T-helper 17 cell (primary cell): ENCODE results near the gene AGMAT. TPM values are rescaled to one million over a fixed set of nuclear protein-coding genes. Genes with fewer than 3 reads are reported as not detected.

Experiments used
- ATAC-seq: fragments of 150-1000 bp; cut with Tn5 transposase; 2 replicates; pipeline ENCODE4 v1.10.0; 2021; ENCODE audit warnings: mild to moderate bottlenecking, moderate library complexity
- DNase-seq, 3 donors: peaks; one replicate each; pipeline versions ENCODE4 v3.0.0 to v3.0.0-alpha.2; 2020 to 2021
- H3K9me3 ChIP-seq: one replicate; pipeline ENCODE4 v1.7.0; 2013; ENCODE audit warnings: low read length, mild to moderate bottlenecking; ENCODE audit not compliant: control insufficient read depth, poor library complexity, severe bottlenecking
- H3K27ac Mint-ChIP-seq: one replicate; pipeline ENCODE4 v1.8.0; 2022; ENCODE audit warnings: mild to moderate bottlenecking, moderate library complexity, mixed read lengths
- H3K27me3 Mint-ChIP-seq: one replicate; pipeline ENCODE4 v1.8.0; 2022; ENCODE audit warnings: mixed read lengths
- H3K36me3 Mint-ChIP-seq: one replicate; pipeline ENCODE4 v1.8.0; 2022; ENCODE audit warnings: low read depth, mixed read lengths
- H3K4me1 Mint-ChIP-seq: one replicate; pipeline ENCODE4 v1.8.0; 2022; ENCODE audit warnings: mild to moderate bottlenecking, mixed read lengths
- H3K4me3 Mint-ChIP-seq: one replicate; pipeline ENCODE4 v1.8.0; 2022; ENCODE audit warnings: mild to moderate bottlenecking, moderate library complexity, mixed read lengths
- total RNA-seq, 4 donors: library from RNA in 2 of 4; stranded (reverse) in 2 of 4; gene quantifications; one replicate each; pipeline ENCODE4 v1.2.3 and lab custom pipeline; 2022 to 2026

The AGMAT gene
- total RNA-seq, 2 donors from 2014 or later = 5.7 to 6.8 TPM

- no peak for ATAC-seq
- H3K9me3 ChIP-seq = no peaks in the 10 kb centered on the region
- Mint-ChIP-seq H3K36me3 (no peaks in the 10 kb centered on the region), H3K27me3 (peaks cover 15% of the 10 kb centered on the region), H3K27ac (no peak overlapping the region), H3K4me1 (peaks cover 2% of the 10 kb centered on the region), H3K4me3 (no peak overlapping the region)
- no peak for DNase-seq
These were observed 13.6 kb upstream of the AGMAT start for GRCh38 chr1:15598436-15598835.

- H3K4me3 Mint-ChIP-seq = no peak overlapping the region
- no peak overlapping the region for H3K27ac Mint-ChIP-seq
- ATAC-seq (no peak), DNase-seq (no peak)
- H3K36me3 Mint-ChIP-seq = no peaks in the 10 kb centered on the region
- H3K9me3 ChIP-seq = no peaks in the 10 kb centered on the region
- H3K27me3 Mint-ChIP-seq = peaks cover 15% of the 10 kb centered on the region
- H3K4me1 Mint-ChIP-seq = no peaks in the 10 kb centered on the region
These were observed 11.2 kb upstream of the AGMAT start for GRCh38 chr1:15595809-15596617.

DNA sequence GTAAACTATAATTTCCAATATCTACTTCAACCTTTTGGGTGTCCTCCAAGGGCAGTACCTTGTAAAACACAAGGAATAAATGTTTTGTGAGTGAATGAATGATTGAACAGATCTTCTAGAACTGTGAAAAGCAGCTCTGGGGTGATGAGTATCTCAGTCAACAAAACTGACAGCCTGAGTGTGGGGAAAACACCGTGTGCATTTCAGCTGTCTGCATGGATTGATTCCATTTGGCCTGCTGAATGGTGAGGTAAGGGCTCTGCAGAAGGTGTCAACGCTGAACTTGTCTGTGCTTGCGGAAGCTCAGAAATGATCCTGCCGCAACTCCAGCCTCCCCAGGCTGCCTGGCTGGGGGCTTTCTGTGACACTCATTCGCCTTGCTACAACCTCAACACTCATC is 7.4 kb upstream of the AGMAT start:
- ATAC-seq = no peak
- no peaks in the 10 kb centered on the region for H3K9me3 ChIP-seq
- H3K4me1 Mint-ChIP-seq = peaks cover 2% of the 10 kb centered on the region
- H3K27ac Mint-ChIP-seq = peak overlapping the region; percentile 8
- no peaks in the 10 kb centered on the region for H3K36me3 Mint-ChIP-seq
- H3K4me3 Mint-ChIP-seq = no peak overlapping the region
- no peak for DNase-seq
- peaks cover 6% of the 10 kb centered on the region for H3K27me3 Mint-ChIP-seq

DNA sequence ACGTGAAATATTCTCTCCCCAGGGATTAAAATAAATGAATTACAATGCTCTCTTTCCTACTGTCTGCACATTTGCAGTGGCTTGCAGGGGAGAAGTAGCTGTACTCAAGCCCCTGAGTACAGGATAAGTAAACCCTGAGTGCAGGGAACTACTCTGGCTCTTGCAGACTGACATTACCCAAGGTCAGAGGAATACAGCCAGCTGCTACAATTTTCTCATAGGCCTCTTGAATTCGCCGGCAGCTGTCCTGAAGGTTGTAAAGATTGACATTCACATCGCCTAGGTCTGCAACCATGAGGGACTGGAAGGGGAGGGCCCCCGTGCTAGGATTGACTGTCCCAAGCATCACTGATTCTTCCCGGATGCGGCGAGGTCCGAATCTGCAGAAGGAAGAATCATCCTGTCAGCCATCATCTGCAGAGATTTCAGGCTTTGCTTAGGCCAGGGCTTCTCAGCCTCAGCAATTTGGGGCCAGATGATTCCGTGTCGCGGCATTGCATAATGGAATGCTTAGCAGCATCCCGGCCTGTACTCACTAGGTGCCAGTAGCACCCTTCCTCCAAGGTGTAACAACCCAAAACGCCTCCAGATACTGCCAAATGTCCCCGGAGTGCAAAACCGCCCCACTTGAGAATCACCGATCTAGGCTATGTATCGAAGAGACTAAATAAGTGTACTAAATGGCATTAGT is 1.7 kb downstream of the AGMAT start:
- Mint-ChIP-seq H3K4me1 (peaks cover 30% of the 10 kb centered on the region), H3K27me3 (no peaks in the 10 kb centered on the region), H3K36me3 (peaks cover 3% of the 10 kb centered on the region), H3K27ac (peak overlapping the region; percentile 16), H3K4me3 (no peak overlapping the region)
- H3K9me3 ChIP-seq = no peaks in the 10 kb centered on the region
- DNase-seq (no peak), ATAC-seq (no peak)

- ATAC-seq (peak; percentile 18), DNase-seq (no peak)
- Mint-ChIP-seq H3K27ac (peak overlapping the region; percentile 91), H3K4me1 (peaks cover 31% of the 10 kb centered on the region), H3K4me3 (peak overlapping the region; percentile 39), H3K27me3 (no peaks in the 10 kb centered on the region), H3K36me3 (peaks cover 2% of the 10 kb centered on the region)
- no peaks in the 10 kb centered on the region for H3K9me3 ChIP-seq
These were observed 5.2 kb downstream of the AGMAT start for GRCh38 chr1:15579683-15580047.

DNA sequence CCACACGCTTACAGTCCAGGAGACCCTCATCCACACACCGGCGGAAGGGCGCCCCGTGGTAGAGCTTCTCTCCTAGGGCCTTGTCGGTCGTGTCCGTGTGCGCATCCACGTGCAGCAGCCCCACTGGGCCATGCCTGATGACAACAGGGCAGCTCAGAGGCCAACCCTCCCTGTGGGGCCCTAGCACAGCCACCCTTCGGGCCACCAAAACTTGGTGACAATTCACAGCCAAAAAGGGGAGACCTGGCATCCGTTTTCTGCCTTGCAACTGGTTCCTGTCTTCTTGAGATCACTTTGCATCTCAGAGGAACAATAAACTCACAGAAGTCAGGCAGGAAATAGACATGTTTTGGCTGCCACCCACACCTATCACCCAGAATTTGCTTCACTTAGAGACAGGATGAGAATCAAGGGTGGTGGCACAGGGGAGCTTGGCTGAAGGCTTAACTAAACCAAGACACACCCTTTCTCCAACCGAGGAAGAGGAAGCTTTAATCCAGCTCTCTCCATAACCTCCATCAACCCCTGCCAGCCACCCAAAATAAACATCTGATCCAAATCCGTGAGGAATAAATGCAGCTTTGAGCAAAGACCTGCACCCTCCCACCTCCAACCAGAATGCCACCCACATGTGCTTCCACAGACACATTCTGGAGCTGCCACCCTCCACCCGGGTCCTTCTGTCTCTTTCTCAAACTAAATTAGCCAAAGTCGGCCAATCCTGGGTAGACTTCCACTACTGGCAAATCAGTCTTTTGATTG is 5.7 kb downstream of the AGMAT start:
- H3K4me1 Mint-ChIP-seq = peaks cover 31% of the 10 kb centered on the region

GRCh38 chr1:15577691-15578090 is 7.2 kb downstream of the AGMAT start:
- ATAC-seq (no peak), DNase-seq (no peak)
- Mint-ChIP-seq H3K27ac (peak overlapping the region; percentile 91), H3K36me3 (peaks cover 2% of the 10 kb centered on the region), H3K4me1 (peaks cover 27% of the 10 kb centered on the region), H3K27me3 (no peaks in the 10 kb centered on the region), H3K4me3 (peak overlapping the region; percentile 33)
- no peaks in the 10 kb centered on the region for H3K9me3 ChIP-seq

More for the DNA sequence above, 5.7 kb downstream of the AGMAT start:
- H3K27ac Mint-ChIP-seq = peak overlapping the region; percentile 91
- H3K27me3 Mint-ChIP-seq = no peaks in the 10 kb centered on the region
- no peaks in the 10 kb centered on the region for H3K9me3 ChIP-seq
- ATAC-seq (peak; percentile 82), DNase-seq (no peak)
- peak overlapping the region; percentile 73 for H3K4me3 Mint-ChIP-seq
- peaks cover 2% of the 10 kb centered on the region for H3K36me3 Mint-ChIP-seq

GRCh38 chr1:15575549-15576150 is 9.2 kb downstream of the AGMAT start:
- ATAC-seq (no peak), DNase-seq (no peak)
- no peak overlapping the region for H3K4me3 Mint-ChIP-seq
- peaks cover 27% of the 10 kb centered on the region for H3K4me1 Mint-ChIP-seq
- H3K9me3 ChIP-seq = no peaks in the 10 kb centered on the region
- H3K27me3 Mint-ChIP-seq = no peaks in the 10 kb centered on the region
- H3K27ac Mint-ChIP-seq = no peak overlapping the region
- H3K36me3 Mint-ChIP-seq = peaks cover 2% of the 10 kb centered on the region

DNA sequence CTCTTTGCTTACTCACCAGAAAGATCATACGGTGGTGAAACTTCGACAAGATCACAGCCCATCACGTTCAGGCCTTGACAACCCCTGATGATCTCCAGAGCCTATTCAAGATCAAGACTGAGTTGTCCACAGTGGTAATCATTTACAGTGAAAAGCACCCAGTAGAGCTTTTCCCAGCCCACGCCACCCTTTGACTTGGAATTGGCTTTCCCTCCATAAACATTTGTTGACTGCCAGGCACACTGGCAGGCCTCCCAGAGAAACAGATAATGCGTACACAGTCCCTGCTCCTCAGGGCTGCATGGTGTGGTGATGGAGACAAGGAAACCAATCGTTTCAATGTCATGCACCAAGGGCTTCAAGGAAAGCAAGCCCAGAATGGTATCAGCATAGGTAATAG is 10.1 kb downstream of the AGMAT start:
- H3K36me3 Mint-ChIP-seq = peaks cover 2% of the 10 kb centered on the region
- H3K4me3 Mint-ChIP-seq = no peak overlapping the region
- H3K4me1 Mint-ChIP-seq = peaks cover 22% of the 10 kb centered on the region
- no peaks in the 10 kb centered on the region for H3K27me3 Mint-ChIP-seq
- ATAC-seq (no peak), DNase-seq (no peak)
- H3K27ac Mint-ChIP-seq = no peak overlapping the region
- no peaks in the 10 kb centered on the region for H3K9me3 ChIP-seq

DNA sequence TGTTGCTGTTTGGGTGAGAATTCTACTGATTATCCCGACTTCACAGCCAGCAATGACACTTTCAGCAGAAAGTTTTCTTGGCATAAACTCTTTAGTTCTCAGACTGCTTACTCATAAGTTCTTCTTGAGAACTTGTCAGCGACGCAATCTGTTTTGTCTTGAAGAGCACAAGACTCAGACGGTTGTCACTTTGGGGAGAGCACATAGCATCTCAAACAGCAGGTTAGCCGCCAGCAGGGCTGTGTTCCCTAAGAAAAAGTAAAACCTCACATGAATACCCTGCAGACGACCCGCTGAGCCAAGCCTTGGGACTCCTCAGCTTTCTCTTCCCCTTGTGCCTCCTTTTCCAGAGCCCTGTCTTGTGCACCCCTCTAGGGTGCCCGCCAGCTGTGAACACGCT is 11.4 kb downstream of the AGMAT start:
- Mint-ChIP-seq H3K27ac (no peak overlapping the region), H3K4me1 (peaks cover 9% of the 10 kb centered on the region), H3K36me3 (peaks cover 2% of the 10 kb centered on the region), H3K4me3 (no peak overlapping the region), H3K27me3 (no peaks in the 10 kb centered on the region)
- no peaks in the 10 kb centered on the region for H3K9me3 ChIP-seq
- DNase-seq (no peak), ATAC-seq (no peak)

- H3K4me3 Mint-ChIP-seq = no peak overlapping the region
- ATAC-seq = no peak
- no peaks in the 10 kb centered on the region for H3K27me3 Mint-ChIP-seq
- no peaks in the 10 kb centered on the region for H3K4me1 Mint-ChIP-seq
- no peaks in the 10 kb centered on the region for H3K9me3 ChIP-seq
- DNase-seq = no peak
- H3K27ac Mint-ChIP-seq = no peak overlapping the region
- peaks cover 2% of the 10 kb centered on the region for H3K36me3 Mint-ChIP-seq
These were observed 13.6 kb downstream of the AGMAT start for GRCh38 chr1:15571266-15571665.

DNA sequence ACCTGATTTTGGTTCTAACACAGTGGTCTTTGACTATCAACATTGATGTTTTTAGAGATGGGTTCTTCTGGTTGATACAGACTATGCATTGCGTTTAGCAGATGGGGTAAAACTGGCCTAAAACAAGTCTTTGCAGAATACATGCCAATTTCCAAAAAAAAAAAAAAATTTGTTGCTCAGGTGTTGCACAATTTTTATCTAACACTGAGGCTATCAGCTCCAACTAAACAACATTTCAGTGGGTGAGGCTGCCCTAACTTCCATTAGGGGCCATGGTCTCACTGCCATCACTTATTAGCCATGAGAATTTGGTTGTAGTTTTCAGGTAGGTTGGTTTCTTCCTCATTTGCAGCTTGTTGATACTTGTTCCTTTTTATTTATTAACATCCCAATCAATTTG is 14.0 kb downstream of the AGMAT start:
- H3K27me3 Mint-ChIP-seq = no peaks in the 10 kb centered on the region
- H3K27ac Mint-ChIP-seq = no peak overlapping the region
- no peaks in the 10 kb centered on the region for H3K9me3 ChIP-seq
- no peak overlapping the region for H3K4me3 Mint-ChIP-seq
- H3K4me1 Mint-ChIP-seq = no peaks in the 10 kb centered on the region
- peaks cover 2% of the 10 kb centered on the region for H3K36me3 Mint-ChIP-seq
- no peak for DNase-seq
- ATAC-seq = no peak
